ENCODE measurements around the gene ZNRD2. TPM values are rescaled to one million over a fixed set of nuclear protein-coding genes. Genes with fewer than 3 reads are reported as not detected.
A peak's percentile ranks its signal among the peaks of the same experiment; 100 is the strongest.

The ZNRD2 gene
- total RNA-seq, 1 experiment from 2014 or later: 126 TPM

DNA sequence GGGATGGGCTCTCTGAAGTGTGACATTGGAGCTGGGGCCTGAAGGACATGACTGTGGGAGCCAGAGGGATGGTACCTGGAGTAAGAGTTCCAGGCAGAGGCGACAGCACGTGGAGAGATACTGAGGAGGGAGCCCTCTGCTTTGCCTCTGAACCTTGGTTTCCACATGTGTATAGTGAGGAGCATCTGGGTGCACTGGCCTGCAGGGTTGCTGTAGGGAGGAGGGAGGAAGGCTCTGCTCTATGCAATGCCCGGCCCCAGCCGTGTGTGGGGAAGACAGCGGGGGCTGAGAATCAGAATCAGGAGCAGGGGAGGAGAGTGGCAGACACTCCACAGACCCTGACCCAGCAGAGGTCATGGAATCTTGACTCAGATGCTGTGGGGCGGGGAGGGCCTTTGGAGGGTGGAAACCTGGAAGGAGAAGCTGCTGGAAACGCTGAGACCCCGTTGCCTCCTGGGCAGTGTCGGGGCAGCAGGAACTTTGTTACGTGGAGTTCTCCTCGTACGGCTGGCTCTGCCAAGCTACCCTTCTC is 41.4 kb upstream of the ZNRD2 start:
- ATAC-seq (no peak), DNase-seq (no peak)
- no peaks in the 10 kb centered on the region for H4K20me1 ChIP-seq (ENCODE audit: low read length)
- POLR2A ChIA-PET (ENCODE audit: unreplicated experiment): no interaction called here
- H3K4me3 ChIP-seq (ENCODE audit: low read length): no peak overlapping the region
- H3K27me3 ChIP-seq (ENCODE audit: low read length): no peaks in the 10 kb centered on the region
- no peak for TF ChIP-seq EZH2 (IDR thresholded peaks at IDR 0.05; ENCODE audit: low read length, unreplicated experiment)
- TF ChIP-seq, protein P1, sequence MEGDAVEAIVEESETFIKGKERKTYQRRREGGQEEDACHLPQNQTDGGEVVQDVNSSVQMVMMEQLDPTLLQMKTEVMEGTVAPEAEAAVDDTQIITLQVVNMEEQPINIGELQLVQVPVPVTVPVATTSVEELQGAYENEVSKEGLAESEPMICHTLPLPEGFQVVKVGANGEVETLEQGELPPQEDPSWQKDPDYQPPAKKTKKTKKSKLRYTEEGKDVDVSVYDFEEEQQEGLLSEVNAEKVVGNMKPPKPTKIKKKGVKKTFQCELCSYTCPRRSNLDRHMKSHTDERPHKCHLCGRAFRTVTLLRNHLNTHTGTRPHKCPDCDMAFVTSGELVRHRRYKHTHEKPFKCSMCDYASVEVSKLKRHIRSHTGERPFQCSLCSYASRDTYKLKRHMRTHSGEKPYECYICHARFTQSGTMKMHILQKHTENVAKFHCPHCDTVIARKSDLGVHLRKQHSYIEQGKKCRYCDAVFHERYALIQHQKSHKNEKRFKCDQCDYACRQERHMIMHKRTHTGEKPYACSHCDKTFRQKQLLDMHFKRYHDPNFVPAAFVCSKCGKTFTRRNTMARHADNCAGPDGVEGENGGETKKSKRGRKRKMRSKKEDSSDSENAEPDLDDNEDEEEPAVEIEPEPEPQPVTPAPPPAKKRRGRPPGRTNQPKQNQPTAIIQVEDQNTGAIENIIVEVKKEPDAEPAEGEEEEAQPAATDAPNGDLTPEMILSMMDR (conservative IDR thresholded peaks at IDR 0.05; ENCODE audit: low read depth, low read length): no peak
- TF ChIP-seq EZH2phosphoT487 (IDR thresholded peaks at IDR 0.05; ENCODE audit: borderline replicate concordance, low read length): no peak
- H3F3A ChIP-seq (ENCODE audit: low read length, unreplicated experiment): peaks cover 3% of the 10 kb centered on the region
- BruUV-seq (replicated peaks): no TSS peak
- no peak overlapping the region for H3K9ac ChIP-seq (ENCODE audit: low read length)
- H3K9me3 ChIP-seq (ENCODE audit: low read length): no peaks in the 10 kb centered on the region
- H3K36me3 ChIP-seq (ENCODE audit: low read depth, low read length): peaks cover 40% of the 10 kb centered on the region
- no peak overlapping the region for H2AFZ ChIP-seq (ENCODE audit: low read length)
- CTCF ChIA-PET: no interaction called here
- peaks cover 21% of the 10 kb centered on the region for H3K79me2 ChIP-seq (ENCODE audit: low read length)
- H3K4me1 ChIP-seq (ENCODE audit: insufficient read depth, low read length): peaks cover 11% of the 10 kb centered on the region
- no peaks in the 10 kb centered on the region for H3K9me2 ChIP-seq (replicated peaks; ENCODE audit: low read length)
- intact Hi-C loops (cut with micrococcal nuclease): no loop called here
- no peak overlapping the region for H3K4me2 ChIP-seq (ENCODE audit: low read length)
- no peak overlapping the region for H3K27ac ChIP-seq (ENCODE audit: low read length)

DNA sequence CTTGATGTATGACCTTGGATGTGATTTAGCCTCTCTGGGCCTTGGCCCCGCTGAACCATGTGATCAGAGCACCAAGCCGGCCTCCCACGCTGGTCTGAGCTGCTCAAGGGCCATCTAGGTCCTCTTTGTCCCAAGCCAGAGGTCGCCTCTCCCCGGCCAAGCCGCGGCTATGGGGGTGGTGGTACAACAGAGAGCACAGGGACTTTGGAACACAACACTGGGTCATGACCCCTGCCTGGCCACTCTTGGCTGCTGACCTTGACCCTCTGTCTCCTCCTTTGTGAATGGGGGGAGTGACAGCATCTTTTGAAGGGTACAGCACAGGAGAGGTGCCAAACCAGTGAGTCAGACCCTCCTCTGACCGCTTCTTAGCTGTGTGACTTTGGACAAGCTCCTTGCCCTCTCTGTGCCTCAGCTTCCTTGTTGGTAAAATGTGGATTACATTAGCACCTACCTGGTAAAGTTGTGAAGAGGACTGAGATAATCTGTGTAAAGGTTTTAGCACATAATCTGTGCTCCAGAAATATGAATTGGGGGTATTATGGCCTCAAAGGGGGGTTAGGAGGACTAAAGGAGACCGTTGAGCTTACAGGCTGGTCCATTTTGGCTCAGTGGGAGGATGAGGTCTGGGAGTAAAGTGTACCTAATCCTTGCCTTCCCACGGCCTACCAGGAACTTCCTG is 40.7 kb upstream of the ZNRD2 start:
- Histone ChIP-seq H3K79me2 (ENCODE audit: low read length) (peaks cover 21% of the 10 kb centered on the region), H3F3A (ENCODE audit: low read length, unreplicated experiment) (no peaks in the 10 kb centered on the region), H3K27ac (ENCODE audit: low read length) (no peak overlapping the region), H3K9me2 (replicated peaks; ENCODE audit: low read length) (no peaks in the 10 kb centered on the region), H3K4me3 (ENCODE audit: low read length) (no peak overlapping the region), H3K36me3 (ENCODE audit: low read depth, low read length) (peaks cover 40% of the 10 kb centered on the region), H3K9ac (ENCODE audit: low read length) (no peak overlapping the region), H2AFZ (ENCODE audit: low read length) (no peak overlapping the region), H3K4me1 (ENCODE audit: insufficient read depth, low read length) (peaks cover 11% of the 10 kb centered on the region), H3K4me2 (ENCODE audit: low read length) (no peak overlapping the region), H4K20me1 (ENCODE audit: low read length) (no peaks in the 10 kb centered on the region), H3K9me3 (ENCODE audit: low read length) (no peaks in the 10 kb centered on the region), H3K27me3 (ENCODE audit: low read length) (no peaks in the 10 kb centered on the region)
- ChIA-PET POLR2A (ENCODE audit: unreplicated experiment) (no interaction called here), CTCF (no interaction called here)
- no TSS peak for BruUV-seq (replicated peaks)
- TF ChIP-seq EZH2phosphoT487 (IDR thresholded peaks at IDR 0.05; ENCODE audit: borderline replicate concordance, low read length): no peak
- TF ChIP-seq EZH2 (IDR thresholded peaks at IDR 0.05; ENCODE audit: low read length, unreplicated experiment): no peak
- TF ChIP-seq, protein P1 (conservative IDR thresholded peaks at IDR 0.05; ENCODE audit: low read depth, low read length): no peak
- DNase-seq (no peak), ATAC-seq (no peak)
- intact Hi-C loops (cut with micrococcal nuclease): no loop called here

DNA sequence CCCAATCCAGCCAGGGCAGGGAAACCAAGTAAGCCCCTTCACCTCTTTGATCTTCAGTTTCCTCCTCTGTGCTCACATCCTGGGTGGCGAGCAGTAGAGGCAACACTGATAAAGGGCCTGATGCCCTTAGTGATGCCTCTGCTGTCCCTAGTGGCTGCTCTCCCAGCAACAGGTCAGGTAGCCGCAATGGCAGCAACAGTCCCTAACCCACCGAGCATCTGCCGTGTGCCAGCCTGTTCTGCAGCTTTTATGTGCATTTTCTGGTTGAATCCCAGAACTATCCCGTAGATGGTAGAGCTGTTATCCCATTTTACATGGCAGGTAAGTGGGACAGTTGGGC is 40.1 kb upstream of the ZNRD2 start:
- H3K4me3 ChIP-seq (ENCODE audit: low read length): no peak overlapping the region
- H3K4me2 ChIP-seq (ENCODE audit: low read length): no peak overlapping the region
- peaks cover 11% of the 10 kb centered on the region for H3K4me1 ChIP-seq (ENCODE audit: insufficient read depth, low read length)
- no peak for TF ChIP-seq EZH2phosphoT487 (IDR thresholded peaks at IDR 0.05; ENCODE audit: borderline replicate concordance, low read length)
- TF ChIP-seq, protein P1 (conservative IDR thresholded peaks at IDR 0.05; ENCODE audit: low read depth, low read length): peak; percentile 59
- DNase-seq: no peak
- H3K27me3 ChIP-seq (ENCODE audit: low read length): no peaks in the 10 kb centered on the region
- H3K9me3 ChIP-seq (ENCODE audit: low read length): no peaks in the 10 kb centered on the region
- CTCF ChIA-PET: no interaction called here
- no peaks in the 10 kb centered on the region for H4K20me1 ChIP-seq (ENCODE audit: low read length)
- POLR2A ChIA-PET (ENCODE audit: unreplicated experiment): no interaction called here
- BruUV-seq (replicated peaks): no TSS peak
- no peak overlapping the region for H2AFZ ChIP-seq (ENCODE audit: low read length)
- no peaks in the 10 kb centered on the region for H3K9me2 ChIP-seq (replicated peaks; ENCODE audit: low read length)
- intact Hi-C loops (cut with micrococcal nuclease): no loop called here
- H3K27ac ChIP-seq (ENCODE audit: low read length): no peak overlapping the region
- ATAC-seq: peak; percentile 41; the same call in 1 of the 2 replicates
- H3K9ac ChIP-seq (ENCODE audit: low read length): no peak overlapping the region
- no peaks in the 10 kb centered on the region for H3F3A ChIP-seq (ENCODE audit: low read length, unreplicated experiment)
- H3K79me2 ChIP-seq (ENCODE audit: low read length): peaks cover 20% of the 10 kb centered on the region
- H3K36me3 ChIP-seq (ENCODE audit: low read depth, low read length): peaks cover 40% of the 10 kb centered on the region
